GM12878 (cell line): ENCODE data around the gene THSD4. TPM values are rescaled to one million over a fixed set of nuclear protein-coding genes. Genes with fewer than 3 reads are reported as not detected.

ENCODE experiments used
- ATAC-seq: fragments of 200-7000 bp; cut with Tn5 transposase; 3 replicates; pipeline ENCODE4 v1.9.1; 2020; ENCODE audit warnings: mild to moderate bottlenecking, moderate library complexity
- BruUV-seq: library from RNA; stranded (reverse); fragments of 400-500 nt; replicated peaks from 2 replicates; lab custom pipeline; 2021; lab: Mats Ljungman, UMichigan
- CTCF ChIA-PET: fragments of 300-600 bp; sonication (Branson Sonifier 250); formaldehyde crosslinking; extraction: SDS; loops from one replicate; lab custom pipeline; 2021; ENCODE audit warnings: inconsistent platforms; lab: Yijun Ruan, JAX
- POLR2A ChIA-PET: fragments of 350-600 bp; formaldehyde crosslinking; extraction: SDS; loops from one replicate; lab custom pipeline; 2021; ENCODE audit warnings: inconsistent platforms; lab: Charles Lee
- RAD21 ChIA-PET: fragments of 300-600 bp; sonication (Branson Sonifier 250); formaldehyde crosslinking; loops from one replicate; lab custom pipeline; 2023; ENCODE audit warnings: antibody characterized with exemption; ENCODE audit not compliant: unreplicated experiment; lab: Charles Lee
- SMC1A ChIA-PET: fragments of 300-600 bp; sonication (Branson Sonifier 250); formaldehyde crosslinking; loops from one replicate; lab custom pipeline; 2023; ENCODE audit not compliant: unreplicated experiment, uncharacterized antibody; lab: Charles Lee
- DNase-seq: peaks from one replicate; pipeline ENCODE4 v3.0.0-alpha.2; 2011; ENCODE audit warnings: low read depth, low spot score
- FAIRE-seq: peaks from 3 replicates; lab custom pipeline; 2011; peaks lifted over from hg19 to GRCh38; lab: Jason Lieb, UNC
- H2AFZ ChIP-seq: 2 replicates; pipeline ENCODE4 v1.6.0; 2011; ENCODE audit warnings: low read depth, low read length, control low read depth; ENCODE audit not compliant: control insufficient read depth
- H3K27ac ChIP-seq: 2 replicates; pipeline ENCODE4 v1.5.1; 2011; ENCODE audit warnings: control low read depth; ENCODE audit not compliant: control insufficient read depth, insufficient read depth
- H3K27me3 ChIP-seq, 2 experiments: replicated peaks in 1 of 2; 2 replicates each; pipeline versions ENCODE4 v1.6.0 to v1.6.1; 2011; ENCODE audit warnings: low read length in 1 of 2; ENCODE audit not compliant: control insufficient read depth in 2 of 2, insufficient read depth in 2 of 2
- H3K36me3 ChIP-seq, 2 experiments: 2 replicates each; pipeline ENCODE4 v1.5.1; 2011; ENCODE audit warnings: low read length in 1 of 2; ENCODE audit not compliant: control insufficient read depth in 2 of 2, insufficient read depth in 2 of 2
- H3K4me1 ChIP-seq: 2 replicates; pipeline ENCODE4 v1.6.1; 2011; ENCODE audit warnings: mild to moderate bottlenecking, low read length, moderate library complexity, mixed read lengths; ENCODE audit not compliant: control insufficient read depth, insufficient read depth
- H3K4me2 ChIP-seq: 2 replicates; pipeline ENCODE4 v1.6.0; 2011; ENCODE audit warnings: control low read depth; ENCODE audit not compliant: control insufficient read depth, insufficient read depth
- H3K4me3 ChIP-seq: fragments of 200-600 bp; sonication (generic); 2 replicates; pipeline ENCODE4 v1.5.1; 2016
- H3K79me2 ChIP-seq: 2 replicates; pipeline ENCODE4 v1.6.0; 2011; ENCODE audit warnings: low read length; ENCODE audit not compliant: control insufficient read depth, insufficient read depth
- H3K9ac ChIP-seq: 2 replicates; pipeline ENCODE4 v1.8.0; 2011; ENCODE audit warnings: low read length, control low read depth, mixed read lengths; ENCODE audit not compliant: control insufficient read depth, insufficient read depth
- H3K9me3 ChIP-seq: replicated peaks from 3 replicates; pipeline ENCODE4 v1.5.1; 2011; ENCODE audit warnings: mild to moderate bottlenecking, low read length; ENCODE audit not compliant: control insufficient read depth, insufficient read depth
- H4K20me1 ChIP-seq: 2 replicates; pipeline ENCODE4 v1.6.0; 2011; ENCODE audit not compliant: control insufficient read depth, insufficient read depth
- CHD1 ChIP-seq: IDR thresholded peaks from 2 replicates; pipeline ENCODE4 v1.6.1; 2012; ENCODE audit warnings: low read depth, low read length, improper control_type of control experiment
- RELA ChIP-seq: fragments of 450-650 bp; IDR thresholded peaks from 2 replicates; pipeline ENCODE4 v1.8.0; 2014; ENCODE audit warnings: borderline replicate concordance; ENCODE audit not compliant: partially characterized antibody
- ZNF207 ChIP-seq: fragments of 450-650 bp; IDR thresholded peaks from 2 replicates; pipeline ENCODE4 v1.6.1; 2014; ENCODE audit warnings: antibody characterized with exemption, mild to moderate bottlenecking, borderline replicate concordance
- WGBS: methylation state at CpG from one replicate; pipeline ENCODE4 v1.1.6; 2016; ENCODE audit warnings: low lambda C conversion rate; ENCODE audit not compliant: insufficient replicate concordance, insufficient coverage; ENCODE audit errors: missing lambda C conversion rate; 5-methylcytosine and 5-hydroxymethylcytosine counted together
- in situ Hi-C: fragments of 300-500 bp; cut with MboI; formaldehyde crosslinking; loops from 9 replicates; pipeline ENCODE4 v1.14.3; 2018; ENCODE audit warnings: mixed read lengths
- intact Hi-C: fragments of 100-400 bp; cut with micrococcal nuclease; formaldehyde crosslinking; loops from one replicate; pipeline ENCODE4 v1.14.2; 2022; ENCODE audit not compliant: unreplicated experiment
- polyA plus RNA-seq, 11 experiments: library from polyadenylated mRNA; depleted of rRNA in 4 of 11; unstranded in 6 of 11; stranded (reverse) in 5 of 11; fragments of >200 nt; fragmentation: Nextera tagmentation in 4 of 11; fragmentation: Illumina TruSeq in 1 of 11; extraction: Ambion mirVana in 4 of 11; extraction: Trizol in 1 of 11; gene quantifications; 1 replicate in 1 of 11; 2 replicates in 10 of 11; pipeline versions ENCODE4 v1.2.1 to v1.2.3, GENCODE V29; 2011 to 2016; ENCODE audit warnings: inconsistent platforms in 2 of 11, missing spikeins in 2 of 11, low read depth in 1 of 11
- total RNA-seq, 4 experiments: library from RNA; depleted of rRNA in 3 of 4; stranded (reverse); fragments of >200 nt in 3 of 4; fragmentation: Illumina TruSeq in 1 of 4; extraction: Trizol in 1 of 4; gene quantifications; 2 replicates each; pipeline versions ENCODE4 v1.2.1 to v1.2.3, GENCODE V29; 2013 to 2021
- TF ChIP-seq, protein P1 (sequence below): fragments of 450-650 bp; IDR thresholded peaks from 2 replicates; pipeline ENCODE4 v1.6.1; 2017; ENCODE audit warnings: borderline replicate concordance
- TF ChIP-seq, protein P2 (sequence below): IDR thresholded peaks from 2 replicates; pipeline ENCODE4 v1.6.1; 2011; ENCODE audit warnings: mild to moderate bottlenecking, low read depth, low read length, moderate library complexity; ENCODE audit not compliant: insufficient replicate concordance
- TF ChIP-seq, protein P3 (sequence below): fragments of 450-650 bp; formaldehyde crosslinking; IDR thresholded peaks from 2 replicates; pipeline ENCODE4 v1.5.0; 2022; ENCODE audit warnings: mild to moderate bottlenecking, missing genetic modification characterization
- TF ChIP-seq, protein P4 (sequence below): IDR thresholded peaks from 2 replicates; pipeline ENCODE4 v1.6.1; 2011; ENCODE audit warnings: low read depth, mild to moderate bottlenecking, low read length, moderate library complexity, borderline replicate concordance; ENCODE audit errors: extremely low read depth

The THSD4 gene
- total and polyA plus RNA-seq, 10 of the 15 experiments (the other 5 are each of a cell fraction or from before 2014, with no cell fraction given), result 0.04 to 0.13 (median 0.05) TPM; not detected in 7

DNA sequence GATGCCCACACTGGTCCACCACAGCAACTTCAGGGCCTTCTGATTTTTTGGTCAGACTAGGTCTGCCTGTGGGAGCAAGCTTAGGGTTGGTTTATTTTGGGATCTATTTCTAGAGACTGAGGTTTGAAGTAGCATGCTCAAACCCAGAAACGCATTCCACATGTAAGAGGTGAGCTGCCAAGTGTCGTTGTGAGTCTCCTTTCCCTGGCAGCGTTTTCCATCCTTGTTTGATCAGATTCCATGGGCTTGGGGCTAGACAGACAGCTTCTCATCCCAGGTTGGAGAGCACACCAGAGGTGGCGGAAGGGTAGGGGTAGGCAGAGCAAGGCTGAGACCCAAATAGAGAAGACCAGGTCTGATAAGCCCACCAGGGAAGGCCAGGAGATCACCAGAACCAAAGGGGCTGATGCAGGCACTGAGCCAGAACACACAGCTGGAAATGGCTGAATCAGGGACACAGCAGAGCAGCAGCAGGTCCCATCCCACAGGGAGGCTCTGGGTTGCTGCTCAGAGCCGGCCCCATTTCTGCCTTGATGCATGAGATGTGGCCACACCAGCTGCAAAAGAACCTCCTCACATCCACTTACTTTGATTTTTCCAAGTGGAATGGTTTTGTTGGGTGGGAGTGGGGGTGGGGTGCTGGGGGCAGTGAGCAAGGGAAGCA, 186.8 kb downstream of the THSD4 start:
- no TSS peak for BruUV-seq
- ChIA-PET CTCF (no interaction called here), RAD21 (no interaction called here), POLR2A (no interaction called here)
- Histone ChIP-seq H3K36me3 (no peaks in the 10 kb centered on the region), H3K27me3 (no peaks in the 10 kb centered on the region), H3K9me3 (no peaks in the 10 kb centered on the region), H3K79me2 (no peaks in the 10 kb centered on the region), H4K20me1 (no peaks in the 10 kb centered on the region), H3K9ac (no peak overlapping the region)
- in situ Hi-C loops, result no loop called here
- 33% methylated on average over 5 of the region's 5 CpGs for WGBS
- no peak for FAIRE-seq
- TF ChIP-seq RELA, result no peak
- TF ChIP-seq, protein P1, sequence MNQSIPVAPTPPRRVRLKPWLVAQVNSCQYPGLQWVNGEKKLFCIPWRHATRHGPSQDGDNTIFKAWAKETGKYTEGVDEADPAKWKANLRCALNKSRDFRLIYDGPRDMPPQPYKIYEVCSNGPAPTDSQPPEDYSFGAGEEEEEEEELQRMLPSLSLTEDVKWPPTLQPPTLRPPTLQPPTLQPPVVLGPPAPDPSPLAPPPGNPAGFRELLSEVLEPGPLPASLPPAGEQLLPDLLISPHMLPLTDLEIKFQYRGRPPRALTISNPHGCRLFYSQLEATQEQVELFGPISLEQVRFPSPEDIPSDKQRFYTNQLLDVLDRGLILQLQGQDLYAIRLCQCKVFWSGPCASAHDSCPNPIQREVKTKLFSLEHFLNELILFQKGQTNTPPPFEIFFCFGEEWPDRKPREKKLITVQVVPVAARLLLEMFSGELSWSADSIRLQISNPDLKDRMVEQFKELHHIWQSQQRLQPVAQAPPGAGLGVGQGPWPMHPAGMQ, result no peak
- TF ChIP-seq, all 136 proteins: peak for 0
- no peaks in the 10 kb centered on the region for H3K4me1 ChIP-seq
- H3K4me3 ChIP-seq, result no peak overlapping the region
- no peak overlapping the region for H3K27ac ChIP-seq
- ATAC-seq (no peak), DNase-seq (no peak)
- H2AFZ ChIP-seq, result no peak overlapping the region
- H3K4me2 ChIP-seq, result no peak overlapping the region
- intact Hi-C loops, result no loop called here
- SMC1A ChIA-PET, result no interaction called here

DNA sequence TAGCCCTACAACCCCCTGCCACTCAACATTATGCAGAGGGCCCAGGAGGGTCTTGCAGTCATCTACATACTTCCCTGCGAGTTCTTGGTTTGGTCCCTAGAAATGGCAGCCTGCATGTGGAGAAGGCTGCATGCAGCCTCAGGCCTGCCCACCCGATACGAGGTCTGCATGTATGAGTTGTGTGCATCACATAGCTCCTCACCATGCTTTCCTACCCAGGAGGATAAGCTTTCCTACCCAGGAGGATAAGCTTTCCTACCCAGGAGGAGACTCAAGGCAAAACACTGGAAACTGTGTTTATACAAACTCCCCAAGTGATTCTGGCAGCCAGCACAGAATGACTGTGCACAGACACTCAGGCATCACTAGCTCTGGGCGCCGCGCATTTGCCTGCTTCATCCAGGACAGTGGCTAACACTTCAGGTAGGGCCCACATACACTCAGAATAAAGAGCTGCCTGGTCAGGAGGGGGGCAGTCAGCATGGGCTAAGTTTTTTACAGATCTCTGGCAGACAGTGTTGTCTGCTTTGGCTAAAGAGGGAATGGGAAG, 187.7 kb downstream of the THSD4 start:
- in situ Hi-C loops, result no loop called here
- no peak overlapping the region for H3K4me3 ChIP-seq
- no TSS peak for BruUV-seq
- WGBS, result 58% methylated on average over 6 of the region's 6 CpGs
- no peak for DNase-seq
- ChIA-PET CTCF (no interaction called here), SMC1A (no interaction called here), RAD21 (no interaction called here)
- no peaks in the 10 kb centered on the region for H3K79me2 ChIP-seq
- FAIRE-seq, result no peak
- intact Hi-C loops, result no loop called here
- H3K4me2 ChIP-seq, result no peak overlapping the region
- no peaks in the 10 kb centered on the region for H3K4me1 ChIP-seq
- no peaks in the 10 kb centered on the region for H3K36me3 ChIP-seq
- ATAC-seq, result no peak
- no peaks in the 10 kb centered on the region for H4K20me1 ChIP-seq
- H3K27ac ChIP-seq, result no peak overlapping the region
- H3K9me3 ChIP-seq, result no peaks in the 10 kb centered on the region
- no peak overlapping the region for H2AFZ ChIP-seq
- no peak overlapping the region for H3K9ac ChIP-seq
- TF ChIP-seq ZNF207, result no peak
- no peak for TF ChIP-seq CHD1
- TF ChIP-seq, protein P2, sequence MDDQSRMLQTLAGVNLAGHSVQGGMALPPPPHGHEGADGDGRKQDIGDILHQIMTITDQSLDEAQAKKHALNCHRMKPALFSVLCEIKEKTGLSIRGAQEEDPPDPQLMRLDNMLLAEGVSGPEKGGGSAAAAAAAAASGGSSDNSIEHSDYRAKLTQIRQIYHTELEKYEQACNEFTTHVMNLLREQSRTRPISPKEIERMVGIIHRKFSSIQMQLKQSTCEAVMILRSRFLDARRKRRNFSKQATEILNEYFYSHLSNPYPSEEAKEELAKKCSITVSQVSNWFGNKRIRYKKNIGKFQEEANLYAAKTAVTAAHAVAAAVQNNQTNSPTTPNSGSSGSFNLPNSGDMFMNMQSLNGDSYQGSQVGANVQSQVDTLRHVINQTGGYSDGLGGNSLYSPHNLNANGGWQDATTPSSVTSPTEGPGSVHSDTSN, result no peak
- TF ChIP-seq, protein P3, sequence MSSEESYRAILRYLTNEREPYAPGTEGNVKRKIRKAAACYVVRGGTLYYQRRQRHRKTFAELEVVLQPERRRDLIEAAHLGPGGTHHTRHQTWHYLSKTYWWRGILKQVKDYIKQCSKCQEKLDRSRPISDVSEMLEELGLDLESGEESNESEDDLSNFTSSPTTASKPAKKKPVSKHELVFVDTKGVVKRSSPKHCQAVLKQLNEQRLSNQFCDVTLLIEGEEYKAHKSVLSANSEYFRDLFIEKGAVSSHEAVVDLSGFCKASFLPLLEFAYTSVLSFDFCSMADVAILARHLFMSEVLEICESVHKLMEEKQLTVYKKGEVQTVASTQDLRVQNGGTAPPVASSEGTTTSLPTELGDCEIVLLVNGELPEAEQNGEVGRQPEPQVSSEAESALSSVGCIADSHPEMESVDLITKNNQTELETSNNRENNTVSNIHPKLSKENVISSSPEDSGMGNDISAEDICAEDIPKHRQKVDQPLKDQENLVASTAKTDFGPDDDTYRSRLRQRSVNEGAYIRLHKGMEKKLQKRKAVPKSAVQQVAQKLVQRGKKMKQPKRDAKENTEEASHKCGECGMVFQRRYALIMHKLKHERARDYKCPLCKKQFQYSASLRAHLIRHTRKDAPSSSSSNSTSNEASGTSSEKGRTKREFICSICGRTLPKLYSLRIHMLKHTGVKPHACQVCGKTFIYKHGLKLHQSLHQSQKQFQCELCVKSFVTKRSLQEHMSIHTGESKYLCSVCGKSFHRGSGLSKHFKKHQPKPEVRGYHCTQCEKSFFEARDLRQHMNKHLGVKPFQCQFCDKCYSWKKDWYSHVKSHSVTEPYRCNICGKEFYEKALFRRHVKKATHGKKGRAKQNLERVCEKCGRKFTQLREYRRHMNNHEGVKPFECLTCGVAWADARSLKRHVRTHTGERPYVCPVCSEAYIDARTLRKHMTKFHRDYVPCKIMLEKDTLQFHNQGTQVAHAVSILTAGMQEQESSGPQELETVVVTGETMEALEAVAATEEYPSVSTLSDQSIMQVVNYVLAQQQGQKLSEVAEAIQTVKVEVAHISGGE (CRISPR knock-in tag), result no peak
- TF ChIP-seq, protein P4, sequence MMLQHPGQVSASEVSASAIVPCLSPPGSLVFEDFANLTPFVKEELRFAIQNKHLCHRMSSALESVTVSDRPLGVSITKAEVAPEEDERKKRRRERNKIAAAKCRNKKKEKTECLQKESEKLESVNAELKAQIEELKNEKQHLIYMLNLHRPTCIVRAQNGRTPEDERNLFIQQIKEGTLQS, result no peak
- TF ChIP-seq, all 136 proteins: peak for 0
- POLR2A ChIA-PET, result no interaction called here
- H3K27me3 ChIP-seq, result no peaks in the 10 kb centered on the region
